ENCODE results near the gene ADAMTS19.
"Not testable (repeated sequence)": the region's sequence is repeated elsewhere in the genome, so short reads cannot be mapped to it uniquely, and the experiment has no call there.

Gene ADAMTS19

DNA sequence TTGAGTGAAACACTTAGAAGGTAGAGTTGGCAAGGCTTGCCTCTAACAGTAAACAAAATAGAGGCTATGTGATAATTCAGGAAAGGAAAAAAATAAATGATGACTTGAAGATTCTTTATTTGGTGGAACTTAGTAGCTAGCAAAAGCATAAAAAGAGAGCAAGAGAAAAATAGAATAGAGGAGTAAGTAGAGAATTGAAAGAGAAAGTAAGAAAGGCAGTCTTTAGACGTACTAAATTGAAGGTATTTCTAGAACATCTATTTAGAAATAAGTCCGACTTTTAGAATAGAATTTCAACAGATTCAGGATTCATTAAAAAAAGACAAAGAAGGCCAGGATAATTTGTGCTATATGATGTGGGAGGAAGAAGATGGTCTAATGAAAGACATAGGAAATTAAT lies 159.7 kb downstream of the ADAMTS19 start:
- in situ Hi-C loops (cut with HindIII; ENCODE audit: low pct_unique_long_range_greater_than_20kb, low sequenced_read_pairs) = no loop called here
- no peak for TF ChIP-seq JUND (IDR thresholded peaks at IDR 0.05; ENCODE audit: low read depth)
- no peak for DNase-seq (ENCODE audit: low read depth in 1 of 2, low spot score in 1 of 2)

DNA sequence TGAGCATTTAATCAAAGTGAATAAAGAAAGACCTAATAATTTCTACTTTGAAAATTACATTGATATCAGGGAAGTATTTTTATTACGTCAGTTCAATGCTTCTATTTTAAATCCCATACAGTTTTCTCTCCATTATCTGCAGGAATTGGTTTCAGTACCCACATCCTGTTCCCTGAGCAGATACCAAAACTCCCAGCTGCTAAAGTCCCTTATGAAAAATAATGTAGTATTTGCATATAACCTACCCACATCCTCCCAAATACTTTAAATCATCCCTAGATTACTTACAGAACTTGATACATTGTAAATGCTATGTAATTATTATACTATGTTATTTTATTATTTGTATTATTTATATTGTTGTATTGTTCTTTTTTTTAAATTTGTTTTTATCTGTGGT lies 162.4 kb downstream of the ADAMTS19 start:
- no peak for DNase-seq (ENCODE audit: low read depth in 1 of 2, low spot score in 1 of 2)
- TF ChIP-seq JUND (IDR thresholded peaks at IDR 0.05; ENCODE audit: low read depth) = no peak
- in situ Hi-C loops (cut with HindIII; ENCODE audit: low pct_unique_long_range_greater_than_20kb, low sequenced_read_pairs) = no loop called here

DNA sequence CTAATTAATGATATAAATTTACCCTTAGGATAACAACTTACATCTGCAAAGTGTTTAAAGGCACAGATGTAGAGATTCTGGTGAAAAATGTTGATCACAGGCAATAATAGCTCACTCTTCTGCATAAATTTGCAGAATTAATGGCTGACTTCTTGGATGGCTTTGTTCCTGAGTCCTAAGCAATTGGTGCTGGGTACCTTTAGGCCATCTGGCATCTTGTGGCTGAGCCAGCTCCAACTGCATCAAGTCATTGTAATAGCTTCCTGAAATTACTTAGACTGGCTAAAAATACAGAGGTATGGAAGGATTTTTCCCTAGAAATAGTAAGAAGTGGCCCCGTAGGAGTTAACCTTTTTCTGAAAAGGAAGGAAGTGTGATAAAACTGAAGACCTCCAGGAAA lies 169.5 kb downstream of the ADAMTS19 start:
- in situ Hi-C loops (cut with HindIII; ENCODE audit: low pct_unique_long_range_greater_than_20kb, low sequenced_read_pairs) = no loop called here
- DNase-seq (ENCODE audit: low read depth in 1 of 2, low spot score in 1 of 2) = no peak

DNA sequence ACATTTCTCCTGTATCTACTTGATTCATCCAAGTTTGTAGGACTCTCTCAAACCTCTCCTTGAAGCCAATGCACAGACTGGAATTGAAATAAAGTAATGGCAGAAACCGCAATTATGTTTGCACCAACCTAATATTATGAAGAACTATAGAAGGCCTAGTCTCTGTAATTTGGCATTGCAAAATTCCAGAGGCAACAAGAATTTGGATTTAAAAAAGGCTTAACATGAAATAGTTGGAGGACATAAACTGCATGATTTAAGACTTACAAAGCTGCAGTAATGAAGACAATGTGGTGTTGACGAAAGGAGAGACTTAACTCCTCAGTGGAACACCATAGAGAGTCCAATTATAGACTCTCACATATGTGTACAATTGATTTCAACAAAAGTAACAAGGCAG lies 170.0 kb downstream of the ADAMTS19 start:
- in situ Hi-C loops (cut with HindIII; ENCODE audit: low pct_unique_long_range_greater_than_20kb, low sequenced_read_pairs) = no loop called here
- no peak for TF ChIP-seq JUND (IDR thresholded peaks at IDR 0.05; ENCODE audit: low read depth)
- no peak for DNase-seq (ENCODE audit: low read depth in 1 of 2, low spot score in 1 of 2)

More for the DNA sequence above, 169.5 kb downstream of the ADAMTS19 start:
- no peak for TF ChIP-seq JUND (IDR thresholded peaks at IDR 0.05; ENCODE audit: low read depth)

DNA sequence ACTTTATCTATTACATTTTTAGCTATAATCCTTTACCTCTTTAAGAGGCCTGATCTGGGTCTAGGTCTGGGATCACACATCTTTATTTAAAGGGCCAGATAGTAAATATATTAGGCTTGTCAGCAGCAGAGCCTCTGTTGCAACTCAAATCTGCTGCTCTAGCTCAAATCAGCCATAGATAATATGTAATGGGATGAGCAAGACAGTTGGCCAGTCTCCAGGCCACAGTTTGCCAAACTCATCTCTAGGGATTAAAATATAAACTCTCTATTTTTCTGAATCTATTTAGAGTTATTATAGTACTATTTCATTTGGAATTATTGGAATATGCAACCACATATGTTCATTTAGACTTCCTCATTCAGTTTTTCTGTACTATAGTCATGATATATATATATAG lies 171.9 kb downstream of the ADAMTS19 start:
- no peak for DNase-seq (ENCODE audit: low read depth in 1 of 2, low spot score in 1 of 2)
- in situ Hi-C loops (cut with HindIII; ENCODE audit: low pct_unique_long_range_greater_than_20kb, low sequenced_read_pairs) = no loop called here
- no peak for TF ChIP-seq JUND (IDR thresholded peaks at IDR 0.05; ENCODE audit: low read depth)

DNA sequence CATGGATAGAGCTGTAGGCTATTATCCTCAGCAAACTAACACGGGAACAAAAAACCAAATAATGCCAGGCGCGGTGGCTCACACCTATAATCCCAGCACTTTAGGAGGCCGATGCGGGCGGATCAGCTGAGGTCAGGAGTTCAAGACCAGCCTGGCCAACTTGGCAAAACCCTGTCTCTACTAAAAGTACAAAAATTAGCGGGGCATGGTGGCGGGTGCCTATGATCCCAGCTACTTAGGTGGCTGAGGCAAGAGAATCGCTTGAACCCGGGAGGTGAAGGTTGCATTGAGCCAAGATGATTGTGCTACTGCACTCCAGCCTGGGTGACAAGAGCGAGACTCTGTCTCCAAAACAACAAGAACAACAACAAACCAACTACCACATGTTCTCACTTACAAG lies 177.4 kb downstream of the ADAMTS19 start:
- in situ Hi-C loops (cut with HindIII; ENCODE audit: low pct_unique_long_range_greater_than_20kb, low sequenced_read_pairs); DNase-seq (ENCODE audit: low read depth in 1 of 2, low spot score in 1 of 2): not testable (repeated sequence)

DNA sequence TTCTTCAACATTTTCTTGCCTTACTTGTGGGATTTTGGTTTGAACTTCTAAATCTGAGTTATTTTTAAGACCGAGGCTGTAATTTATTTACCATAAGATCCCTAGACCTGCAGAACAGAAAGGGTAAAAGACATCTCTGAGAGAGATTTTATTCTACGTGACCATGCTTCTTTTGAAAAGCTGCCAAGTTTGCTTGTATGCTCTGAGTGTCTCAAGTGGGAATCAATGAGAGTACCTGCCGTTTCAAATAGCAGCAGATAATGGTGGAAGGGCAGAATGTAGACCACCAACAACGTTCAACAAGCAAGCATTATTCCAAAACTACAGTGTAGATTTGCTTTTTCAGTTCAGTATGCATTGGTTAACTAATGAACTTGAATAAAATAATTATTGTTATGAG lies 179.2 kb downstream of the ADAMTS19 start:
- in situ Hi-C loops (cut with HindIII; ENCODE audit: low pct_unique_long_range_greater_than_20kb, low sequenced_read_pairs) = no loop called here
- no peak for DNase-seq (ENCODE audit: low read depth in 1 of 2, low spot score in 1 of 2)
- TF ChIP-seq JUND (IDR thresholded peaks at IDR 0.05; ENCODE audit: low read depth) = no peak

DNA sequence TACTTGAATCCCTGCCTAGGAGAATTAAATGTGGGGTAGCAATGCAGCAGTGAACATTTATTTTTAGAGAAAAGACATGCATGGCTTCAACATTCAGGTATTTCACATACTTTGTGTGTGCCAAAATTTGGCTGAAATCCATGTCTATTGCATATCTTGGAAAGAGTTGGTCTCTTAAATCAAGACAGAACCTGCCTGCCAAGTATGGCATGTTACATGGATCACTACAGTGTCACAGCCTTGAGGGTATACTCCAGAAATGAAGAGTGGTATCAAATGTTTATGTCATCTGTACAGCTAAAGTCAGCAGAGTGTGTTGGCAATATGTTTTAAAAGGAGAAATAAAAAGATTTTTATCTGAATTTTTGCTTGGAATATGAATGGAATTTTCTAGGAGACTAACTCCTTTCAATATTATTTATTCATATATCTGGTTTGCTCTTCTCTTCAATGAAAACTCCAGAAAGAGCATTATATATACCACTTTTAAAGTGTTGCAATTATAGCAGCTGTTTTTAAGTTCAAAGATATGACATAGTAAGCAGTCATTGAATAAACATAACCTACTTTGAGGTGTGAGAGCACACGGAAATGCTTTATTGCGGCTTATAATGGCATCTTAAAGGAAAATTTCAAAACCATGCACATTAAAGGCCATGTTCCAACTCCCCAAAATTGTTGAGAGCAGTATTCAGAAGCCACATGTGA lies 192.4 kb downstream of the ADAMTS19 start:
- in situ Hi-C loops (cut with HindIII; ENCODE audit: low pct_unique_long_range_greater_than_20kb, low sequenced_read_pairs) = no loop called here
- DNase-seq (ENCODE audit: low read depth in 1 of 2, low spot score in 1 of 2) = peak; percentile 5 to 17
- TF ChIP-seq JUND (IDR thresholded peaks at IDR 0.05; ENCODE audit: low read depth) = no peak

DNA sequence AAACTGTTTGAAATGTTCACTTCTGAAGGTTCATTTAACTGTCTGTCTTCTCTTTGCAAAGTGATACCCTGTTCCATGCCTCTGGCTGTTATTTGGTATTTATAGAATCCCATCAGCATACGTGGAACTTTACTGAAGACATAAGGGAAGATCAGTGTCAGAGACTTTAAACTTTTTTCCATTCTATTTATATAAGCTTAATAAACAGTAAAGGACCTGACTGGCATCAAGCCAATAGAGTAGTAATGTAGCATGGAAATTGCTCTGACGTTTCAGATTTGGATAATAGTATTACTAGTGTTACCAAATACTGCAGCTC lies 192.9 kb downstream of the ADAMTS19 start:
- DNase-seq (ENCODE audit: low read depth in 1 of 2, low spot score in 1 of 2) = no peak
- TF ChIP-seq JUND (IDR thresholded peaks at IDR 0.05; ENCODE audit: low read depth) = no peak
- in situ Hi-C loops (cut with HindIII; ENCODE audit: low pct_unique_long_range_greater_than_20kb, low sequenced_read_pairs) = no loop called here

DNA sequence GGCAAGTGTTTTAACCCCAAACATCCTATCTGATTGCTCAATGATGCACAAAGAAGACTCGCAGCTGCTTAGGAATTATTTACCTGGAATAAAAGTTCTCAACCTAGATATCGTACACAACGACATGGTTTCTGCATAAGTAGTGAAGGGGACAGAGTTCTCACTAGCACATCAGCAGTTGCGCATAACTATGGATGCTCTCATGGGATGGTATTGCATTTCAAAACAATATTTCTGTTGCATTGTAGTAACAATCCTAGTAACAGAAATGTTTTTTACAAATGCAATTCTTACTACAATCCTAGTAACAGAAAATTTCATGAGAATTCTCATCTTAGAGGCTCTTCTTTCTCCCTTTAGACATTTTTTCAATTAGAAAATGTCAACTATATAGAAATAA lies 193.3 kb downstream of the ADAMTS19 start:
- no peak for DNase-seq (ENCODE audit: low read depth in 1 of 2, low spot score in 1 of 2)
- in situ Hi-C loops (cut with HindIII; ENCODE audit: low pct_unique_long_range_greater_than_20kb, low sequenced_read_pairs) = no loop called here
- no peak for TF ChIP-seq JUND (IDR thresholded peaks at IDR 0.05; ENCODE audit: low read depth)

DNA sequence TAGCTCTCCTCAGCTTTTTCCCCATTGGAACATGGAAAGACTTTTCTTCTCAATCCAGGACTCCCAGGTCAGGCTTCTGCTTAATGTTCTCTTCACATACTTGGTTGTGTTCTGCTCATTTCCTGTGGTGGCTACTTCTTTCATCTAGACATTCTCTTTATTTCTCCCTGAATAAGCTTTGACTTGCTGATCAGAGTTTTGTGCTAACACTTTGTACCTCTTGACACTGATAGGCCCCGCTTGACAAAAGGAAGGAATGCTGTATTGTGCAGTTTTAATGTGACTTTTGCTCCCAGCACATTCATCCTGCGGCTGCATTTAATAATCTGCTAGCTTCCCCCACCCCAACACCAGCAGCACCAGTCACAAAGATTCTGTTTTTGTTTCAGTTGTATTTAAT lies 196.9 kb downstream of the ADAMTS19 start:
- TF ChIP-seq JUND (IDR thresholded peaks at IDR 0.05; ENCODE audit: low read depth) = no peak
- DNase-seq (ENCODE audit: low read depth in 1 of 2, low spot score in 1 of 2) = no peak
- in situ Hi-C loops (cut with HindIII; ENCODE audit: low pct_unique_long_range_greater_than_20kb, low sequenced_read_pairs) = no loop called here

DNA sequence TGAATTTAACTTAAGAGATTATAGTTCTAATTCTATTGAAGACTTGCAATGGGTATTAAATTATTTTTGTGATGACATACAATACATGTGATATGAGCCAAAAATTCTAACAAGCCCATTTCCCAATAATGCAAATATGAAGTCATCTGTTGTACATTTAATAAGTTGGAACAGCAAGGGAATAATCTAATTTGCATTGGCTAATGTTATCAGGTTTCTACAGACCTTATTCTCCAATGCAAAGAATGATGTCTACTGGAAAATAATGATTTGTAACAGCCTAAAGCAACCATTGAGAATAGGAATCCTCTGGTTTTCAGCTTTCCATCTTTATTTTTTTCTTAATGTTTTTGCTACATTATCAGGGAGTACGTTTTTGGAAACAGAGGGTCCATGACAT lies 198.7 kb downstream of the ADAMTS19 start:
- in situ Hi-C loops (cut with HindIII; ENCODE audit: low pct_unique_long_range_greater_than_20kb, low sequenced_read_pairs) = no loop called here

DNA sequence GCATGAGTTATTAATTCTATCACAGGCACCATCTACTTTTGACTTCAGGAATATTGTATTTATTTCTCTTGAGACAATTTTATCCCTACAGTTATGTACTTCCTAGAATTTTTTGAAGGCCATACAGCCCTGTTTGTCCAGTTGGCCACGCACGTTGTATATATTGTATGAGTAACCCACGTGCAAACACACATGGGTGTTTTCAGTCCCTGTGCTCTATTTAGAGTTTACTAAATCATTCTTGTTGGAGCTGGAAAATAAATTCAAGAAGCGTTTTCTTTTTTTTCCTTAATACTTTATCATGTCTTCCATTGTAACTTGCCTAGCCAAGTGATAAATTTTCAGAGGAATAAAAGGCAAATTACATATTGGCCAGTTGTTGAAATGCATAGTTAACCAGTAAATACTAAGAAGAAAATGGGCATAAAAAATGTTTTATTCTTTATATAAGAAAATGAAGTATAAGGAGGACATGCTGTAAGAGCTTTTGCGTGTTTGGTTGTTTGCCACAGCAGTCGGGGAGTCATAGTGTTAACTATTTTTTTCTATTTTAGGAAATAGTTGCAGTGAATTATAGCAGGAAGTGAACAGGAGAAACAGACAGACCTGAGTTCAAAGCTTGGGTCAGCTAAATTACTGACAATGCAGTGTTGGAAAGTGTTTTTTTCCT lies 201.4 kb downstream of the ADAMTS19 start:
- in situ Hi-C loops (cut with HindIII; ENCODE audit: low pct_unique_long_range_greater_than_20kb, low sequenced_read_pairs) = no loop called here
- DNase-seq (ENCODE audit: low read depth in 1 of 2, low spot score in 1 of 2) = no peak
- TF ChIP-seq JUND (IDR thresholded peaks at IDR 0.05; ENCODE audit: low read depth) = no peak

More for the DNA sequence above, 198.7 kb downstream of the ADAMTS19 start:
- DNase-seq (ENCODE audit: low read depth in 1 of 2, low spot score in 1 of 2) = no peak
- no peak for TF ChIP-seq JUND (IDR thresholded peaks at IDR 0.05; ENCODE audit: low read depth)
